Fibroblast of skin of right biceps (primary cell): ENCODE results near the gene METTL26.
"Not testable (repeated sequence)": the region's sequence is repeated elsewhere in the genome, so short reads cannot be mapped to it uniquely, and the experiment has no call there.

Experiments
- DNase-seq: peaks from one replicate; pipeline ENCODE4 v3.0.0-alpha.2; 2013

Gene METTL26

DNA sequence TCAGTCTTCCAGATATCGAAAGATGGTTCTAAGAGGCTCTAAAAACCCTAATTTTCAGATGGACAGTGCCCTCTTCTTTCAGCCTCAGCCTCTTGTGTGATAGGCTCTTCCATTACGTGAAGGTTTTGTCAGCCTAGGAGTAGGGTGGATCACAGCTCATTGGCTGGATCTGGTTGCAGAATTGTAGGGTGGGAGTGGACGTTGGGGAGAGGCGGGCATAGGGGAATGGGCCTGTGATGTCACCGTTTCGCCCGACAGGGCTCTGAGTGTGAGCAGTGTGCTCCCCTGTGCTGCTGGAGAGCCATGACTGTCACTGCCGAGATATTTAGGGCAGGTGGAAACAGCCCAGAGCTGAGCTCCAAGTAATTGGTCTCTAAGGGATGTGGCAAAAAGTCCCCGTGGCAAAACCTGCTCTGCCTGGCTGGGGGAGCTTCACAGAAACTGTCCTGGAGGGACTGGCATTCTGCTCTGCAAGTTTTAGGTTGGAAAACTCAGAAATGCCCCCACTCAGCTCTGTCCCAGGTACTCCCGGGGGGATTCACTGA lies 11.5 kb downstream of the METTL26 start:
- no peak for DNase-seq

DNA sequence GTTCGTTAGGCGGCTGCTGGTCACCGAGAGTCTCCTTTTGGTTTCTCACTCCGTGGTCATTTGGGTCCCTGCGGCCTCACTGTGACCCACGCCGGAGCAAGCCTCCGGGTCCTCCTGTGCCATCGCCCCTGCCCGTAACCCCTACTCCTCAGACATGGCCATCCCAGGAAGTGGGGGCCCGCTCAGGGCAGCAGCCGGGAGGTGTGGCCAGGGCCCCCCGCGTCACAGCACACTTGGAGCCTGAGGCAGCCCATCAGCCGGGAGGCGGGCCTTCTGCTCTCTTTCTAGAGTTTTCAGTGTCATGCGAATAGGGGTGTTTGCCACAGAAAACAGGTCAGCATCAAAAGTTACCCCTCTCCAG lies 13.2 kb downstream of the METTL26 start:
- DNase-seq: no peak

GRCh38 chr16:621526-622105 lies 14.5 kb downstream of the METTL26 start:
- no peak for DNase-seq

GRCh38 chr16:620700-621525 lies 15.2 kb downstream of the METTL26 start:
- DNase-seq: no peak

GRCh38 chr16:619476-620100 lies 16.5 kb downstream of the METTL26 start:
- no peak for DNase-seq

DNA sequence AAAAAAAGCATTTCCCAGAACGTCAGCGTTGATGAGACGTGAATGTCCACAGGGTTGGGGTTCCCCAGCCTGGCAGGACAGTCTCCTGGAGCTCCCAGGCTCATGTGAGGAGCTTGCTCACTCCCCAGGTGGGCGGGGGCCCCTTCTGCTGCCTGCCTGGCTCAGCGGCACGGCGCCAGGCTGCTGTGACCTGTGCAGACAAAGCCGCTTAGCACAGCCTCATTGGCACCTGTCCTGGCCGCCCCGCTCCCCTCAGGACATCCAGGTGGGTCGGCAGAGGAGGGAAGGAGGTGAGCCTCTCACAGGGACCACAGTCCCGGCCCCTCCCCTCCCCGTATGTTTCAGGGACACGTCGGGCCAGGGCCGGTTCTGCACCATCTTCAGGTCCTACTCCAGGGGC lies 18.2 kb downstream of the METTL26 start:
- no peak for DNase-seq

DNA sequence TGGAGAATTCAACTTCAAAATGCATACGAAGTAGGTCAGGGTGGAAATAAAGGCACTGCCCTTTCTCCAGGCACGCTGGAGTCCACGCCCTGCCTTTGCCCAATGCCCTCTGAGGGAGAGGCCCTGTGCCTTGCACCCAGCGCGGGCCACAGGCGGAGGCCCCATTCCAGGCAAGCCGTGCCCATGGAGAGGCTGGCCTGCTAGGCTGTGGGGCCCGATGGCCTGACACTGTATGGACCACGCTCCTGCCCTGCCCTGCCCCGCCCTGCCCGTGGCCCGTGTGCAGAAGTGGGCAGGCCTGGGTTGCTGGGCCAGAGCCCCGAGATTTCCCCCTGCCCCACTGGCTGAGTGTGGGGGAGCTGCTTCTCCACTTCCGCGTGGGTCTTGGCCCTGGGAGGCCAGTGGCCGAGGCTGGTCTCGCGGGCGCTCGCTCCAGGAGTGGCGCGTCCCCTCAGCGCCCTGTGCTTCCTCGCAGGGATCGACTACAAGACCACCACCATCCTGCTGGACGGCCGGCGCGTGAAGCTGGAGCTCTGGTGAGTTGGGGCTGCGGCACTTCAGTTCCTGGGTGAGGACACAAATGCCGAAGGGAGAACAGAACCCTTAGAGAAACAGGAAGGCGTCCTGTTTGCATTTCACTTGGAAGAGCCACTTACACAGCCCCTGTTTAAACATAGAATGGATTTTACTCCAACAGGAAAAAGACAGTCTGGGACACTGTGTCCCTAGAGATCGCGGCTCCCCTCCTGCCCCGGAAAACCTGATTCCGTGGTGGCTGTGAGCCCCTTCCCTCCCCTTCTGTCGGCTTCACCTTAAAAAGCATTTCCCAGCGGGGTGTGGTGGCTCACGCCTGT lies 19.1 kb downstream of the METTL26 start:
- no peak for DNase-seq

DNA sequence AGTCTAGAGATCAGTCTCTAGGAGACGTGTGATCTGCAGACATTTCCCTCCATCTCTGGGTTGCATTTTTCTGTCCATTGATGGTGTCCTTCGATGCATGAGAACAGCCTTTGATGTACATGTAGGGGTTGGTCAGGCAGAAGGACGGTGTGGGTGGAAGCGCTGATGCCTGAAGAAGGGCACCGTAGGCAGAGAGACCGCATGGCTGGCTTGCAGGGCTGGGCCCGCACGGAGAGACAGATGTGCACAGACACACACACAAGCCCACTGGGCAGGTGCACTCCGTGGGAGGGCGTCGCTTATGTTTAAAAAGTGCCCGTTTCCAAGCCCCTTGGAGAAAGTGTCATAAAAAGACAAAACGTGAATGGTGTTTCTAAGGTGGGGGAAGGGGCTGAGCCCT lies 21.0 kb downstream of the METTL26 start:
- DNase-seq: no peak

DNA sequence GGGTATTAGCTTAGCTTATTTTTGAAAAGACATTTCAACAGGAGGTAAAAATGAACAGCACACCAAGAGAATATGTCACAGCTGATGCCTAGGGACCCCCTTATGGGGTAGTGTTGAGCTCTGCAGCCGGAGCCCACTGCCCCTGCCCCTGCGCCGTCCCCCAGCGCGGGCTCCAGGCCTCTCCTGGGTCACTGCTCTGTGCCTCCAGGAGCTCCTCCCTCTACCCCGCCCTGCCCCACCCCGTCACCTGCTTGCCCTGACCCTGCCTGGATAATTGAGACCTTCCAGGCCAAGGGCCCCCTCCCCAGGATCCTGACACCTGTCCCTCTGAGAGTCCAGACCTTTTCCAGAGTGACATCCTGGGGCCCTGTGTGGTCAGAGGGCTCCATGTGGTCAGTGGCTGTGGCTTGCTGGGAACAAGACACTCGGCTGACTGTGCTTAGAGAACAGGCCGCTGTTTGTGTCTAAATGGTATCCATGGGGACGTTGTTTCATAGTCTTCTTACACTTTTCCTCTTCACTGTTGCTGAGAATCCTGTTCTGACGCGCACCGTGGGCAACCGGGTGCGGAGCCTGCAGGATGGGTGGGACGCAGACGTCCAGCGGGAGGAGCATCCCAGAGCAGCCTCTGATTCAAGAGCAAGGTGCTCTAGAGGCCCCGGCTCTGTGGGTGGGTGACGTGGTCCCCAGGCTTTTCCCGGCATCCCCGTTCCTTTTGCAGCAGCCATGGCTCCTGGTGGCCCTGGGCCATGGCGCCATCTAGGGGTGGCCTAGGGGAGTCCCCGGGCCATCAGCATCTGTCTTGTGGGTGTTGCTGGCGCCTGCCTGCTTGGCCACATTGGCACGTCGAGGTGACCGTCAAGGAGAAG lies 25.4 kb downstream of the METTL26 start:
- DNase-seq: no peak

- no peak for DNase-seq
Measured at GRCh38 chr16:609984-610383, 26.1 kb downstream of the METTL26 start.

DNA sequence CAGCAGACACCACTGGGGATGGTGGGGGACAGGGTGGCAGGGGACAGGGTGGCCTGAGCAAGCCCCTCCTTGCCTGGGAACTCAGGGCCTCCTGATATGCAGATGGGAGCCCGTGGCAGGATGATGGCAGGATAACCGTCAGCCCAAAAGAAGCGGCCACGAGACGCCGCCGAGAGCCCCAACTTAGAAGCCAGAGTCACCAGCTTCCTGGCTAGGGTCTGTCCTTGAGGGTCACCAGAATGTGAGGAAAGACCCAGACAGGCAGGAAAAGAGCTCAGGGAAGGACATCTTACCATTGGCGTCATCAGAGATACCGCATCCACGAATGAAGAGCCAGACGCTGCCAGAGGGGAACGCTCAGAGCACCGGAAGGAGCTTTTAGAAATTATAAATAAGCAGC lies 26.8 kb downstream of the METTL26 start:
- DNase-seq: no peak

DNA sequence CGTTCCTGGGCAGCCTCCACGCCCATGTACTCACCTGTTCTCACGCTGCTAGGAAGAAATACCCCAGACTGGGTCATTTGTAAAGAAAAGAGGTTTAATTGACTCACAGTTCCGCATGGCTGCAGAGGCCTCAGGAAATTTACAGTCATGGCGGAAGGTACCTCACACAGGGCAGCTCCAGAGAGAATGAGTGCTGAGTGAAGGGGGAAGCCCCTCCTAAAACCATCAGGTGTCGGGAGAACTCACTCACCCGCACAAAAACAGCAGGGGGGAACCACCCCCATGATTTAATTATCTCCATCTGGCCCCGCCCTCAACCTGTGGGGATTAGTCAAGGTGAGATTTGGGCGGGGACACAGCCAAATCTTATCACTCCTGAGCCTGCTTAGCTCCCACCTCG lies 28.1 kb downstream of the METTL26 start:
- no peak for DNase-seq

GRCh38 chr16:606656-607307 lies 29.3 kb downstream of the METTL26 start:
- no peak for DNase-seq

DNA sequence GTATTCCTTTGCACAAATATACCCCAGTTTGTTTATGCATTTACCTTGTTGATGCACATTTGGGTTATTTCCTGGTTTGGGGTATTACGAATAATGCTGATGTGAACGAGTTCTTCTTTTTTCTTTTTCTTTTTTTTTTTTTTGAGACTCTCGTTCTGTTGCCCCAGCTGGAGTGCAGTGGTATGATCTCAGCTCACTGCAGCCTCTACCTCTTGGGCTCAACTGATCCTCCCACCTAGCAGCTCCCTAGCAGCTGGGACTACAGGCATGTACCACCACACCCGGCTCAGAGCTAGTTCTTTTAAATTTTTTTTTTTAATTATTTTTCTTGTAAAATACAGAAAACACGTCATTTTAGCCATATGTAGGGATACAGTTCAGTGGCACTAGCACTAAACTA lies 32.2 kb downstream of the METTL26 start:
- no peak for DNase-seq

- no peak for DNase-seq
Measured at GRCh38 chr16:600781-601180, 35.3 kb downstream of the METTL26 start.

DNA sequence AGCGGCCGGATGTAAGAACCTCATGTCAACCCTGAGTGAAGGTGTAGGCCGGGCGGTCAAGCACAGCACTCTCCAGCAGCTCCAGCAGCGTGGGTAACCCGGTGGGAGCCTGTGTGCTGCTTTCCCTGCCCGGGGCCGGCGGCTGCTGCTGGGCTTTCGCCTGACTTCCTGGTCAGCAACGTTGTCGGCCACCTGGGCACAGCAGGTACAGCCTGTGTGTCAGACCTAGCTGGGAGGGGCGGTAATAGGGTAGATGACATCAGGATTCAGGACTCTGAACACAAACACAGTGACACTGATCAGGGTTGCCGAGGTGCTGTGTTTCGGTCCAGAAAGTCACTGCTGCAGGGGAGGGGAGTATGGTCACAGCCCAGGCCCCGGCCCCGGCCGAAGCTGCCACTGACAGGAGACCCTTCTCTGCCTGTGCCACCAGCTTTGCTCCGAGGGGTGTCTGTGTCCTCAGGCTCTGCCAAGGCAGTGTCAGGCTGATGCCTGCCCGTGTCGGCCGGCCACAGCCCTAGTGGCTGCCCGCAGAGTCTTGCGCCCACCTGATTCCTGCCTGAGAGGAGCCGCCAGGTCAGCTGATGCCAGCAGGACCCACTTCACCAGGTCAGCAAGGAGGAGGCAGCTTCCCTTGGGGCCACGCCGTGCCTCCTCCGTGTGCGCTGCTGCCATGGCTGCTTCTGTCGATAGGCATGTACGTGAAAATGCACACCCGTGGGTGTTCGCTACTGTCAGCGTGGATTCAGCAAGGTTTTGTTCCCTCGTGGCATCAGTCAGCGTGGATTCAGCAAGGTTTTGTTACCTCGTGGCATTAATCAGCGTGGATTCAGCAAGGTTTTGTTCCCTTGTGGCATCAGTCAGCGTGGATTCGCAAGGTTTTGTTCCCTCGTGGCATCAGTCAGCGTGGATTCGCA lies 37.0 kb downstream of the METTL26 start:
- no peak for DNase-seq

DNA sequence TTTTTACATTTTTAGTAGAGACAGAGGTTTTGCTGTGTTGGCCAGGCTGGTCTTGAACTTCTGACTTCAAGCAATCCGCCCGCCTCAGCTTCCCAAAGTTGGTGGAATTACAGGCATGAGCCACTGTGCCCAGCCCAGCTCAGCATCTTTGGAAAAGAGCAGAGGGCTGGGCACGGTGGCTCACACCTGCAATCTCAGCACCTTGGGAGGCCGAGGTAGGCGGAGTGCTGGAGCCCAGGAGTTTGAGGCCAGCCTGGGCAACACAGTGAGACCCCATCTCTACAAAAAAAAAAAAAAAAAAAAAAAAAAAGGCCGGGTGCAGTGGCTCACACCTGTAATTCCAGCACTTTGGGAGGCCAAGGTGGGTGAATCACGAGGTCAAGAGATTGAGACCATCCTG lies 38.5 kb downstream of the METTL26 start:
- not testable (repeated sequence) for DNase-seq

DNA sequence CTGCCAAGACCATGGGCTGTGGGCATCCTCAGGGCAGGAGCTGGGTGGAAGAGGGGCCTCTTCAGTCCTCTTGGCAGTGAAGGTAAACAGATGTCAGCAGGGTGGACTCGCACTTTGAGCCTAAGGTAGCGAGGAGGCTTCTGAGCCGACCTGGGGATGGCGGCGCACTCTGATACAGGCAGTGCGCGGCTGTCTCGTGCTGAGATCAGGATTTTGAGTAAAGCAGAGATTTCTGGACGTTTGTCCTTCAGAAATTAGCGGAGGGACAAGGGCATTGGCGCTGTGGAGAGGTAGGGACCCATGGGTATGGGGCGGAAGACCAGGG lies 39.4 kb downstream of the METTL26 start:
- DNase-seq: no peak

DNA sequence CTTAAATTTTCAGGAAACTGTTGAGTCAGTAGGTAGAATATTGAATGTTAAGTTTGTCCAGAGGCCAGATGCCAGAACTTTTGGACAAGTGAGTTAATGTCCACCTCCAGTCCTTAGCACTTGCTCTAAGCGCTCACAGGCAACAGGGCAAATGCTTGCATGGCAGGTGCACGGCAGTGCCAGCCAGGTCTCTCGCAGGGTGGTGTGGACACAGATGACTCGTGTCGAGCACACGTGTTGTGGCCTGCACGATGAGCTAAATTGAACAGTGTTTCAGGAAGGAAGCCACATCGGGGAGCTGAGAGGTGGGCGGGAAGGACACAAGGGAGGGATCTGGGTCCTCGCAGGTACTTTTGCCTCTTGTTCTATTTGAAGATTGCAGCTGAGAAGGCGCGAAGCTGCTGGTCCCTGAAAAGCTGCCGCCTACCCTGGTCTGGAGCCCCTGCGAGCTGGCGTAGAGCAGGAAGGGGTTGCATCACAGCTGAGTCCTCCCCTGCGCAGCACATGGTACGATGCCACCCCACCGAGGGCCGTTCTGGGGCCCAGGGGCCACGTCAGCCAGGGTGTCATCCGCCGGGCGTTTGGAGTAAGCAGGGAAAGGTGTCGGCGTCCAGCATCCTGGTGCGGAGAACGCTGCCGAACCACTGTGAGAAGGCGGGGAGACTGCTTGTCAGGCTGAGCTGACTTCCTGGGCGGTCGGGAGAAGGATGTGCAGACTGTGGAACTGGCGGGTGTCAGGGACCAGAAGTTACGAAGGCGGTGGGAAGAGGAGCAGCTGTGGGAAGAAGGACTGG lies 40.0 kb downstream of the METTL26 start:
- no peak for DNase-seq

GRCh38 chr16:595094-595528 lies 41.0 kb downstream of the METTL26 start:
- DNase-seq: no peak
